IMR-90 (cell line): ENCODE results near the gene PLCB3.

Experiments used
- BHLHE40 ChIP-seq: fragments of 150-350 bp; IDR thresholded peaks from 2 replicates; pipeline ENCODE4 v1.6.1; 2016; ENCODE audit warnings: mild to moderate bottlenecking, low read depth, low read length
- MAZ ChIP-seq: IDR thresholded peaks from 2 replicates; pipeline ENCODE4 v1.6.1; 2012; ENCODE audit warnings: low read depth, mild to moderate bottlenecking, low read length, improper control_type of control experiment, moderate library complexity, borderline replicate concordance
- MXI1 ChIP-seq: IDR thresholded peaks from 2 replicates; pipeline ENCODE4 v1.6.1; 2012; ENCODE audit warnings: low read depth, mild to moderate bottlenecking, low read length, moderate library complexity, borderline replicate concordance
- NFE2L2 ChIP-seq: fragments of 150-350 bp; IDR thresholded peaks from 2 replicates; pipeline ENCODE4 v1.6.1; 2016; ENCODE audit warnings: low read depth, mild to moderate bottlenecking, low read length
- POLR2A ChIP-seq: IDR thresholded peaks from 2 replicates; pipeline ENCODE4 v1.6.1; 2012; ENCODE audit warnings: mild to moderate bottlenecking, low read depth, low read length
- RAD21 ChIP-seq: IDR thresholded peaks from 2 replicates; pipeline ENCODE4 v1.6.1; 2012; ENCODE audit warnings: low read length, improper control_type of control experiment
- RCOR1 ChIP-seq: IDR thresholded peaks from 2 replicates; pipeline ENCODE4 v1.6.1; 2012; ENCODE audit warnings: mild to moderate bottlenecking, low read length, improper control_type of control experiment; ENCODE audit not compliant: insufficient replicate concordance
- RFX5 ChIP-seq: IDR thresholded peaks from 2 replicates; pipeline ENCODE4 v1.8.0; 2012; ENCODE audit warnings: low read depth, mild to moderate bottlenecking, low read length, moderate library complexity
- SMC3 ChIP-seq: fragments of 150-350 bp; IDR thresholded peaks from 2 replicates; pipeline ENCODE4 v1.6.1; 2016; ENCODE audit warnings: low read depth, mild to moderate bottlenecking, antibody characterized with exemption, low read length, moderate library complexity
- TF ChIP-seq, protein P1 (sequence below): conservative IDR thresholded peaks from 2 replicates; pipeline ENCODE4 v1.5.1; 2012; ENCODE audit warnings: mild to moderate bottlenecking, low read depth, low read length, improper control_type of control experiment
- TF ChIP-seq, protein P2 (sequence below): fragments of 150-350 bp; IDR thresholded peaks from 2 replicates; pipeline ENCODE4 v1.6.1; 2017; ENCODE audit warnings: mild to moderate bottlenecking, antibody characterized with exemption, low read length, low read depth
- TF ChIP-seq, protein P3 (sequence below): fragments of 150-350 bp; IDR thresholded peaks from 2 replicates; pipeline ENCODE4 v1.6.1; 2016; ENCODE audit warnings: low read depth, mild to moderate bottlenecking, low read length, moderate library complexity, borderline replicate concordance

DNA sequence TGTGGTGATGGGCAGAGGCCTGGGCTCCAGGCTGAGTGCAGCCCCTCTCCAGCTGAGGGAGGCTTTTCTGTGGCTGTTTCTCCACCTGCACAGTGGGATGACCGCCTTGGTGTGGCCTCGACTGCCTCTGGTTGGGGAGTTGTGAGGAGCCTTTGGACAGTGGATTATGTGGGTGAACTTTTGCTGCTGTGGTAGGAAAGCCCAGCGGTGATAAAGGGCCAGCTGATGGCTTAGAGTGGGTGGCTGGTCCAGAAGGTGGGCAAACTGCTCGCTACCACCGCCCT lies 52.6 kb downstream of the PLCB3 start:
- TF ChIP-seq, protein P1, sequence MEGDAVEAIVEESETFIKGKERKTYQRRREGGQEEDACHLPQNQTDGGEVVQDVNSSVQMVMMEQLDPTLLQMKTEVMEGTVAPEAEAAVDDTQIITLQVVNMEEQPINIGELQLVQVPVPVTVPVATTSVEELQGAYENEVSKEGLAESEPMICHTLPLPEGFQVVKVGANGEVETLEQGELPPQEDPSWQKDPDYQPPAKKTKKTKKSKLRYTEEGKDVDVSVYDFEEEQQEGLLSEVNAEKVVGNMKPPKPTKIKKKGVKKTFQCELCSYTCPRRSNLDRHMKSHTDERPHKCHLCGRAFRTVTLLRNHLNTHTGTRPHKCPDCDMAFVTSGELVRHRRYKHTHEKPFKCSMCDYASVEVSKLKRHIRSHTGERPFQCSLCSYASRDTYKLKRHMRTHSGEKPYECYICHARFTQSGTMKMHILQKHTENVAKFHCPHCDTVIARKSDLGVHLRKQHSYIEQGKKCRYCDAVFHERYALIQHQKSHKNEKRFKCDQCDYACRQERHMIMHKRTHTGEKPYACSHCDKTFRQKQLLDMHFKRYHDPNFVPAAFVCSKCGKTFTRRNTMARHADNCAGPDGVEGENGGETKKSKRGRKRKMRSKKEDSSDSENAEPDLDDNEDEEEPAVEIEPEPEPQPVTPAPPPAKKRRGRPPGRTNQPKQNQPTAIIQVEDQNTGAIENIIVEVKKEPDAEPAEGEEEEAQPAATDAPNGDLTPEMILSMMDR: no peak
- TF ChIP-seq, protein P2, sequence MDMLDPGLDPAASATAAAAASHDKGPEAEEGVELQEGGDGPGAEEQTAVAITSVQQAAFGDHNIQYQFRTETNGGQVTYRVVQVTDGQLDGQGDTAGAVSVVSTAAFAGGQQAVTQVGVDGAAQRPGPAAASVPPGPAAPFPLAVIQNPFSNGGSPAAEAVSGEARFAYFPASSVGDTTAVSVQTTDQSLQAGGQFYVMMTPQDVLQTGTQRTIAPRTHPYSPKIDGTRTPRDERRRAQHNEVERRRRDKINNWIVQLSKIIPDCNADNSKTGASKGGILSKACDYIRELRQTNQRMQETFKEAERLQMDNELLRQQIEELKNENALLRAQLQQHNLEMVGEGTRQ: no peak
- TF ChIP-seq RFX5: no peak
- no peak for TF ChIP-seq BHLHE40
- no peak for TF ChIP-seq RAD21
- TF ChIP-seq POLR2A: no peak
- TF ChIP-seq MAZ: no peak
- TF ChIP-seq, protein P3, sequence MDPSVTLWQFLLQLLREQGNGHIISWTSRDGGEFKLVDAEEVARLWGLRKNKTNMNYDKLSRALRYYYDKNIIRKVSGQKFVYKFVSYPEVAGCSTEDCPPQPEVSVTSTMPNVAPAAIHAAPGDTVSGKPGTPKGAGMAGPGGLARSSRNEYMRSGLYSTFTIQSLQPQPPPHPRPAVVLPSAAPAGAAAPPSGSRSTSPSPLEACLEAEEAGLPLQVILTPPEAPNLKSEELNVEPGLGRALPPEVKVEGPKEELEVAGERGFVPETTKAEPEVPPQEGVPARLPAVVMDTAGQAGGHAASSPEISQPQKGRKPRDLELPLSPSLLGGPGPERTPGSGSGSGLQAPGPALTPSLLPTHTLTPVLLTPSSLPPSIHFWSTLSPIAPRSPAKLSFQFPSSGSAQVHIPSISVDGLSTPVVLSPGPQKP: no peak
- TF ChIP-seq RCOR1: no peak
- TF ChIP-seq MXI1: no peak
- no peak for TF ChIP-seq NFE2L2
- no peak for TF ChIP-seq SMC3
